Body of pancreas (tissue), 4 donors: Measurements from ENCODE around the gene TJP1.

Experiments
- POLR2A ChIP-seq, 3 donors: fragments of 450-650 bp; IDR thresholded peaks; one replicate each; pipeline ENCODE4 v1.6.1; 2016; ENCODE audit warnings: antibody characterized with exemption in 3 of 3, mild to moderate bottlenecking in 2 of 3
- TF ChIP-seq, protein P1 (sequence below), 7 experiments: fragments of 450-650 bp in 4 of 7; fragments of 200-600 bp in 3 of 7; sonication (generic) in 3 of 7; IDR thresholded peaks; one replicate each; pipeline ENCODE4 v1.5.1; 2016 to 2019; ENCODE audit warnings: antibody characterized with exemption in 7 of 7

DNA sequence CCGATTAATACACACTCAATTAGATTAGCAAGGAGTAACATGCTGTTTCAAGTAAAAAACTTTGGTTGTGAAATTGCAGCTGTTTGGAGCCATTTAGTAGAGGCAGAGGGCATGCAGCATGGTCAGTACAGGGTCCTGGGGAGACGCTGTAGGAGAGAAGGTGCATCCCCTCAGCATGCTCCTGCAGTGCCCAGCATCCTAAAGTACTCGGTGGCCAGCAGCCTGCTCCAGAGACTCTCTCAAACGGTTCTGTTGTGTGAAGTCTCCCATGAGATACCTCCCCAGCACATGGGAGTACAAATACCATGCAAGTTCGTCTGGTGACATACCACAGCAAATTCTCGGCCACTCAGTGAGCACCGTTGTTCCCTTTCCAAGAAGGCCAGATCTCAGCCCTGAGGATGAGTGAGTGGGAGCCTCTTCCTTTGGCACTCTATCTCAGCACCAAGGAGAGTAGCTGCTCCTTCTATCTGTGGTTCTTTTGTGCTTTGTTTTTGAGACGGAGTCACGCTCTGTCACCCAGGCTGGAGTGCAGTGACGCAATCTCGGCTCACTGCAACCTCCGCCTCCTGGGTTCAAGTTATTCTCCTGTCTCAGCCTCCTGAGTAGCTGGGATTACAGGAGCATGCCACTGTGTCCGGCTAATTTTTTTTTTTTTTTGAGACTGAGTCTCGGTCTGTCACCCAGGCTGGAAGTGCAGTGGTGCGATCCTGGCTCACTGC lies 72.7 kb downstream of the TJP1 start:
- TF ChIP-seq, protein P1, sequence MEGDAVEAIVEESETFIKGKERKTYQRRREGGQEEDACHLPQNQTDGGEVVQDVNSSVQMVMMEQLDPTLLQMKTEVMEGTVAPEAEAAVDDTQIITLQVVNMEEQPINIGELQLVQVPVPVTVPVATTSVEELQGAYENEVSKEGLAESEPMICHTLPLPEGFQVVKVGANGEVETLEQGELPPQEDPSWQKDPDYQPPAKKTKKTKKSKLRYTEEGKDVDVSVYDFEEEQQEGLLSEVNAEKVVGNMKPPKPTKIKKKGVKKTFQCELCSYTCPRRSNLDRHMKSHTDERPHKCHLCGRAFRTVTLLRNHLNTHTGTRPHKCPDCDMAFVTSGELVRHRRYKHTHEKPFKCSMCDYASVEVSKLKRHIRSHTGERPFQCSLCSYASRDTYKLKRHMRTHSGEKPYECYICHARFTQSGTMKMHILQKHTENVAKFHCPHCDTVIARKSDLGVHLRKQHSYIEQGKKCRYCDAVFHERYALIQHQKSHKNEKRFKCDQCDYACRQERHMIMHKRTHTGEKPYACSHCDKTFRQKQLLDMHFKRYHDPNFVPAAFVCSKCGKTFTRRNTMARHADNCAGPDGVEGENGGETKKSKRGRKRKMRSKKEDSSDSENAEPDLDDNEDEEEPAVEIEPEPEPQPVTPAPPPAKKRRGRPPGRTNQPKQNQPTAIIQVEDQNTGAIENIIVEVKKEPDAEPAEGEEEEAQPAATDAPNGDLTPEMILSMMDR (IDR thresholded peaks at IDR 0.05), result no peak
- no peak for TF ChIP-seq POLR2A (IDR thresholded peaks at IDR 0.05)
